ENCODE results near the gene CEP152.

GRCh38 chr15:48842501-48842900 lies 31.6 kb upstream of the CEP152 start:
- TF ChIP-seq POLR2A (IDR thresholded peaks at IDR 0.05; ENCODE audit: extremely low read depth, insufficient read length) (no peak), CTCF (IDR thresholded peaks at IDR 0.05; ENCODE audit: low read depth, low read length) (no peak), MAX (IDR thresholded peaks at IDR 0.05; ENCODE audit: low read depth, low read length) (no peak), MYC (IDR thresholded peaks at IDR 0.05; ENCODE audit: low read depth, low read length) (no peak)
